Endodermal cell (in vitro differentiated cells): Measurements from ENCODE around the gene SPOCK1. TPM values are rescaled to one million over a fixed set of nuclear protein-coding genes. Genes with fewer than 3 reads are reported as not detected.

Experiments
- DNase-seq: peaks from one replicate; pipeline ENCODE4 v3.0.0-alpha.2; 2017
- H3K27ac ChIP-seq: 2 replicates; pipeline ENCODE4 v1.5.1; 2013; ENCODE audit warnings: mild to moderate bottlenecking, low read depth, low read length, moderate library complexity
- H3K27me3 ChIP-seq: 2 replicates; pipeline ENCODE4 v1.6.1; 2013; ENCODE audit warnings: mild to moderate bottlenecking, low read length, moderate library complexity; ENCODE audit not compliant: insufficient read depth, control insufficient read depth, poor library complexity, severe bottlenecking
- H3K36me3 ChIP-seq: 2 replicates; pipeline ENCODE4 v1.7.0; 2013; ENCODE audit warnings: mild to moderate bottlenecking, low read length, moderate library complexity; ENCODE audit not compliant: control insufficient read depth, insufficient read depth
- H3K4me1 ChIP-seq: one replicate; pipeline ENCODE4 v1.7.0; 2013; ENCODE audit warnings: low read length; ENCODE audit not compliant: control insufficient read depth, insufficient read depth
- H3K4me3 ChIP-seq: 2 replicates; pipeline ENCODE4 v1.5.1; 2013; ENCODE audit warnings: mild to moderate bottlenecking, low read length, moderate library complexity
- H3K9ac ChIP-seq: 2 replicates; pipeline ENCODE4 v1.6.1; 2013; ENCODE audit warnings: mild to moderate bottlenecking, low read length, moderate library complexity; ENCODE audit not compliant: poor library complexity, severe bottlenecking; ENCODE audit errors: extremely low read depth
- H3K9me3 ChIP-seq: 2 replicates; pipeline ENCODE4 v1.6.1; 2013; ENCODE audit warnings: mild to moderate bottlenecking, low read length, moderate library complexity; ENCODE audit not compliant: control insufficient read depth
- H3K27ac Mint-ChIP-seq: 2 replicates; pipeline ENCODE4 v1.8.0; 2020; ENCODE audit warnings: mixed read lengths
- H3K27me3 Mint-ChIP-seq: 2 replicates; pipeline ENCODE4 v1.8.0; 2021; ENCODE audit warnings: mild to moderate bottlenecking, mixed read lengths; ENCODE audit not compliant: insufficient read depth
- H3K36me3 Mint-ChIP-seq: 2 replicates; pipeline ENCODE4 v1.8.0; 2020; ENCODE audit warnings: low read depth, mixed read lengths
- H3K4me1 Mint-ChIP-seq: 2 replicates; pipeline ENCODE4 v1.8.0; 2020; ENCODE audit warnings: mixed read lengths
- H3K4me3 Mint-ChIP-seq: 2 replicates; pipeline ENCODE4 v1.8.0; 2020; ENCODE audit warnings: mild to moderate bottlenecking, moderate library complexity, mixed read lengths
- H3K9me3 Mint-ChIP-seq: 2 replicates; pipeline ENCODE4 v1.8.0; 2020; ENCODE audit warnings: mild to moderate bottlenecking, mixed read lengths
- WGBS, 2 experiments: methylation state at CpG; one replicate each; pipeline versions ENCODE4 v1.1.5 to v1.1.7; 2013; ENCODE audit warnings: missing lambda C conversion rate in 2 of 2, mixed read lengths in 1 of 2; ENCODE audit not compliant: insufficient coverage in 1 of 2, insufficient read length in 1 of 2; 5-methylcytosine and 5-hydroxymethylcytosine counted together
- total RNA-seq, 2 donors: library from RNA; stranded (reverse); fragmentation: NEBNext Ultra II Directional in 1 of 2; extraction: Animal tissue kit (Norgen Biotek cat#: 25700) in 1 of 2; gene quantifications; 2 replicates in 1 of 2; 3 replicates in 1 of 2; pipeline ENCODE4 v1.2.1, GENCODE V29; 2021
- TF ChIP-seq, protein P1 (sequence below): fragments of 200-600 bp; sonication (generic); conservative IDR thresholded peaks from 2 replicates; pipeline ENCODE4 v1.5.0; 2021; ENCODE audit warnings: antibody characterized with exemption, mild to moderate bottlenecking

SPOCK1 gene
- total RNA-seq, 2 donors from 2014 or later: 25.8 to 39.8 TPM

DNA sequence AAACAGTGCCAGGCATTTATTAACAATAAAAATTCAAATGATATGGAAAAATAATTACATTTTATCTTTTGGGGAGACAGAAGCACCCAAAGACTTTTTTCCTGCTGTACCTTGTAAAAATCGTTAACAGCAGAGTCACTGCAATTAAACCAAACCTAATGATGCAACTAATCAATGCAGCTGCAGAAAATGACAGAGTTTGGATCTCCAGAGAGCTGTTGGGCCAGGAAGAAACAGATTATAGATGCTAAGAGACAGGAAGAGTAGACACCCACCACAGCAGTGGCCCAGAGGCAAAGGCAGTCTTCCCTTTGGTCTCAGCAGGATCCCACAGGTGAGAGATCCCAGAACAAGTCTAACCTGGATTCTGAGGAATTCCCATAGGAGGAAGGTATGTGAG lies 53.0 kb downstream of the SPOCK1 start:
- 60 to 80% methylated on average over 1 of the region's 1 CpG for WGBS, 2 experiments
- no peak overlapping the region for H3K27ac ChIP-seq
- H3K27ac Mint-ChIP-seq: no peak overlapping the region
- no peaks in the 10 kb centered on the region for H3K4me1 Mint-ChIP-seq
- no peak overlapping the region for H3K4me3 Mint-ChIP-seq
- no peak for DNase-seq
- H3K9ac ChIP-seq: no peak overlapping the region
- H3K27me3 Mint-ChIP-seq: peaks cover 29% of the 10 kb centered on the region
- H3K4me3 ChIP-seq: no peak overlapping the region
- no peaks in the 10 kb centered on the region for H3K4me1 ChIP-seq
- H3K36me3 ChIP-seq: no peaks in the 10 kb centered on the region
- TF ChIP-seq, protein P1, sequence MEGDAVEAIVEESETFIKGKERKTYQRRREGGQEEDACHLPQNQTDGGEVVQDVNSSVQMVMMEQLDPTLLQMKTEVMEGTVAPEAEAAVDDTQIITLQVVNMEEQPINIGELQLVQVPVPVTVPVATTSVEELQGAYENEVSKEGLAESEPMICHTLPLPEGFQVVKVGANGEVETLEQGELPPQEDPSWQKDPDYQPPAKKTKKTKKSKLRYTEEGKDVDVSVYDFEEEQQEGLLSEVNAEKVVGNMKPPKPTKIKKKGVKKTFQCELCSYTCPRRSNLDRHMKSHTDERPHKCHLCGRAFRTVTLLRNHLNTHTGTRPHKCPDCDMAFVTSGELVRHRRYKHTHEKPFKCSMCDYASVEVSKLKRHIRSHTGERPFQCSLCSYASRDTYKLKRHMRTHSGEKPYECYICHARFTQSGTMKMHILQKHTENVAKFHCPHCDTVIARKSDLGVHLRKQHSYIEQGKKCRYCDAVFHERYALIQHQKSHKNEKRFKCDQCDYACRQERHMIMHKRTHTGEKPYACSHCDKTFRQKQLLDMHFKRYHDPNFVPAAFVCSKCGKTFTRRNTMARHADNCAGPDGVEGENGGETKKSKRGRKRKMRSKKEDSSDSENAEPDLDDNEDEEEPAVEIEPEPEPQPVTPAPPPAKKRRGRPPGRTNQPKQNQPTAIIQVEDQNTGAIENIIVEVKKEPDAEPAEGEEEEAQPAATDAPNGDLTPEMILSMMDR: no peak
- peaks cover 45% of the 10 kb centered on the region for H3K27me3 ChIP-seq
- no peaks in the 10 kb centered on the region for H3K9me3 ChIP-seq
- H3K9me3 Mint-ChIP-seq: no peaks in the 10 kb centered on the region
- H3K36me3 Mint-ChIP-seq: no peaks in the 10 kb centered on the region

GRCh38 chr5:137442660-137443059 lies 56.5 kb downstream of the SPOCK1 start:
- Mint-ChIP-seq H3K4me1 (peaks cover 16% of the 10 kb centered on the region), H3K36me3 (no peaks in the 10 kb centered on the region), H3K27me3 (peaks cover 39% of the 10 kb centered on the region), H3K27ac (no peak overlapping the region), H3K9me3 (no peaks in the 10 kb centered on the region), H3K4me3 (no peak overlapping the region)
- Histone ChIP-seq H3K27me3 (peaks cover 62% of the 10 kb centered on the region), H3K27ac (no peak overlapping the region), H3K9me3 (no peaks in the 10 kb centered on the region), H3K9ac (no peak overlapping the region), H3K4me3 (no peak overlapping the region), H3K4me1 (peaks cover 4% of the 10 kb centered on the region), H3K36me3 (no peaks in the 10 kb centered on the region)
- no peak for DNase-seq
- TF ChIP-seq, protein P1: no peak
- WGBS, 2 experiments: 96% methylated on average over 1 of the region's 1 CpG; no CpG with 5 or more reads in 1 of the 2 experiments

GRCh38 chr5:137441476-137441875 lies 57.6 kb downstream of the SPOCK1 start:
- peaks cover 4% of the 10 kb centered on the region for H3K4me1 ChIP-seq
- WGBS, 2 experiments: 88% methylated on average over 2 of the region's 2 CpGs; no CpG with 5 or more reads in 1 of the 2 experiments
- H3K27ac ChIP-seq: no peak overlapping the region
- H3K9me3 ChIP-seq: no peaks in the 10 kb centered on the region
- no peak overlapping the region for H3K4me3 ChIP-seq
- H3K9ac ChIP-seq: no peak overlapping the region
- no peaks in the 10 kb centered on the region for H3K36me3 ChIP-seq
- Mint-ChIP-seq H3K27me3 (peaks cover 42% of the 10 kb centered on the region), H3K4me1 (peaks cover 16% of the 10 kb centered on the region), H3K27ac (no peak overlapping the region), H3K36me3 (no peaks in the 10 kb centered on the region), H3K9me3 (no peaks in the 10 kb centered on the region), H3K4me3 (no peak overlapping the region)
- no peak for DNase-seq
- H3K27me3 ChIP-seq: peaks cover 74% of the 10 kb centered on the region
- TF ChIP-seq, protein P1: no peak
